WTC11 (cell line): ENCODE measurements around the gene SMAP1. TPM values are rescaled to one million over a fixed set of nuclear protein-coding genes. Genes with fewer than 3 reads are reported as not detected.

ENCODE experiments used
- ATAC-seq: fragments of 200-7000 bp; cut with Tn5 transposase; 2 replicates; pipeline ENCODE4 v1.10.0; 2021; ENCODE audit warnings: mild to moderate bottlenecking, moderate library complexity
- CTCF ChIA-PET: fragments of 300-600 bp; sonication (Branson Sonifier 250); formaldehyde crosslinking; loops from one replicate; lab custom pipeline; 2021; ENCODE audit warnings: antibody characterized with exemption; lab: Charles Lee
- POLR2A ChIA-PET: fragments of 350-600 bp; sonication (Branson Sonifier 250); formaldehyde crosslinking; loops from one replicate; lab custom pipeline; 2021; ENCODE audit warnings: antibody characterized with exemption; lab: Charles Lee
- DNase-seq: peaks from one replicate; pipeline ENCODE4 v3.0.0; 2021; ENCODE audit warnings: low spot score
- H3K27ac Mint-ChIP-seq: 2 replicates; pipeline ENCODE4 v1.8.0; 2021; ENCODE audit warnings: mixed read lengths
- H3K27me3 Mint-ChIP-seq: 2 replicates; pipeline ENCODE4 v1.8.0; 2021; ENCODE audit warnings: low read depth, mild to moderate bottlenecking, moderate library complexity, mixed read lengths
- H3K36me3 Mint-ChIP-seq: 2 replicates; pipeline ENCODE4 v1.8.0; 2021; ENCODE audit warnings: mixed read lengths
- H3K4me1 Mint-ChIP-seq: 2 replicates; pipeline ENCODE4 v1.8.0; 2022; ENCODE audit warnings: mixed read lengths
- H3K4me3 Mint-ChIP-seq: 2 replicates; pipeline ENCODE4 v1.8.0; 2021; ENCODE audit warnings: mild to moderate bottlenecking, moderate library complexity, mixed read lengths
- H3K9me3 Mint-ChIP-seq: 2 replicates; pipeline ENCODE4 v1.8.0; 2021; ENCODE audit warnings: mixed read lengths
- ELF4 ChIP-seq: sonication (generic); formaldehyde crosslinking; IDR thresholded peaks from 2 replicates; pipeline ENCODE4 v1.8.1; 2022; ENCODE audit warnings: low read depth, mild to moderate bottlenecking, moderate library complexity, missing genetic modification reagents
- EMX1 ChIP-seq: fragments of 250-450 bp; sonication (Bioruptor Pico); IDR thresholded peaks from 2 replicates; pipeline ENCODE4 v1.8.0; 2021; ENCODE audit warnings: mild to moderate bottlenecking
- ESRRA ChIP-seq: sonication (generic); formaldehyde crosslinking; IDR thresholded peaks from 2 replicates; pipeline ENCODE4 v1.8.1; 2022; ENCODE audit warnings: mild to moderate bottlenecking, missing genetic modification reagents, borderline replicate concordance
- FOXK1 ChIP-seq: sonication (generic); formaldehyde crosslinking; IDR thresholded peaks from 2 replicates; pipeline ENCODE4 v1.8.0; 2022; ENCODE audit warnings: mild to moderate bottlenecking, moderate library complexity, missing genetic modification reagents
- GABPB1 ChIP-seq: sonication (generic); formaldehyde crosslinking; IDR thresholded peaks from 2 replicates; pipeline ENCODE4 v1.8.1; 2023; ENCODE audit warnings: mild to moderate bottlenecking, missing genetic modification reagents
- GRHL2 ChIP-seq: fragments of 250-450 bp; sonication (Bioruptor Pico); IDR thresholded peaks from 2 replicates; pipeline ENCODE4 v1.8.0; 2022; ENCODE audit warnings: mild to moderate bottlenecking, moderate library complexity; ENCODE audit not compliant: insufficient replicate concordance, severe bottlenecking
- NFE2L1 ChIP-seq: sonication (generic); formaldehyde crosslinking; IDR thresholded peaks from 2 replicates; pipeline ENCODE4 v1.8.1; 2023; ENCODE audit warnings: missing genetic modification reagents
- OVOL2 ChIP-seq: fragments of 250-450 bp; sonication (Bioruptor Pico); IDR thresholded peaks from 2 replicates; pipeline ENCODE4 v1.9.0; 2021; ENCODE audit warnings: mild to moderate bottlenecking, borderline replicate concordance
- SMAD4 ChIP-seq: sonication (generic); formaldehyde crosslinking; IDR thresholded peaks from 2 replicates; pipeline ENCODE4 v1.8.0; 2022; ENCODE audit warnings: mild to moderate bottlenecking, missing genetic modification reagents
- TP53 ChIP-seq: sonication (generic); formaldehyde crosslinking; IDR thresholded peaks from 2 replicates; pipeline ENCODE4 v1.8.1; 2023; ENCODE audit warnings: mild to moderate bottlenecking, missing genetic modification reagents
- ZBTB21 ChIP-seq: sonication (generic); formaldehyde crosslinking; IDR thresholded peaks from 2 replicates; pipeline ENCODE4 v1.8.1; 2023; ENCODE audit warnings: mild to moderate bottlenecking, missing genetic modification reagents, borderline replicate concordance
- ZNF121 ChIP-seq: sonication (generic); formaldehyde crosslinking; IDR thresholded peaks from 2 replicates; pipeline ENCODE4 v1.8.0; 2023; ENCODE audit warnings: missing genetic modification reagents
- ZNF232 ChIP-seq: sonication (generic); formaldehyde crosslinking; IDR thresholded peaks from 2 replicates; pipeline ENCODE4 v1.8.0; 2022; ENCODE audit warnings: mild to moderate bottlenecking, missing genetic modification reagents
- ZNF263 ChIP-seq: sonication (generic); formaldehyde crosslinking; IDR thresholded peaks from 2 replicates; pipeline ENCODE4 v1.8.1; 2022; ENCODE audit warnings: low read depth, mild to moderate bottlenecking, moderate library complexity, missing genetic modification reagents
- ZNF423 ChIP-seq: fragments of 250-450 bp; sonication (Bioruptor Pico); IDR thresholded peaks from 2 replicates; pipeline ENCODE4 v2.1.2; 2022; ENCODE audit warnings: mild to moderate bottlenecking, moderate library complexity
- total RNA-seq: library from RNA; stranded (reverse); gene quantifications from 3 replicates; pipeline ENCODE4 v1.2.3, GENCODE V29; 2021
- TF ChIP-seq, protein P1 (sequence below): sonication (generic); formaldehyde crosslinking; IDR thresholded peaks from 2 replicates; pipeline ENCODE4 v1.8.1; 2023; ENCODE audit warnings: mild to moderate bottlenecking, missing genetic modification reagents, borderline replicate concordance
- TF ChIP-seq, protein P2 (sequence below): sonication (generic); formaldehyde crosslinking; IDR thresholded peaks from 2 replicates; pipeline ENCODE4 v1.8.1; 2022; ENCODE audit warnings: low read depth, mild to moderate bottlenecking, moderate library complexity, missing genetic modification reagents, borderline replicate concordance
- TF ChIP-seq, protein P3 (sequence below): sonication (generic); formaldehyde crosslinking; IDR thresholded peaks from 2 replicates; pipeline ENCODE4 v1.8.1; 2023; ENCODE audit warnings: mild to moderate bottlenecking, missing genetic modification reagents, moderate library complexity
- TF ChIP-seq, protein P4 (sequence below): sonication (generic); formaldehyde crosslinking; IDR thresholded peaks from 2 replicates; pipeline ENCODE4 v1.8.1; 2023; ENCODE audit warnings: mild to moderate bottlenecking, missing genetic modification reagents
- TF ChIP-seq, protein P5 (sequence below): sonication (generic); formaldehyde crosslinking; IDR thresholded peaks from 2 replicates; pipeline ENCODE4 v1.8.1; 2023; ENCODE audit warnings: mild to moderate bottlenecking, missing genetic modification reagents, moderate library complexity

The SMAP1 gene
- total RNA-seq, 1 experiment from 2014 or later = 29.0 TPM

DNA sequence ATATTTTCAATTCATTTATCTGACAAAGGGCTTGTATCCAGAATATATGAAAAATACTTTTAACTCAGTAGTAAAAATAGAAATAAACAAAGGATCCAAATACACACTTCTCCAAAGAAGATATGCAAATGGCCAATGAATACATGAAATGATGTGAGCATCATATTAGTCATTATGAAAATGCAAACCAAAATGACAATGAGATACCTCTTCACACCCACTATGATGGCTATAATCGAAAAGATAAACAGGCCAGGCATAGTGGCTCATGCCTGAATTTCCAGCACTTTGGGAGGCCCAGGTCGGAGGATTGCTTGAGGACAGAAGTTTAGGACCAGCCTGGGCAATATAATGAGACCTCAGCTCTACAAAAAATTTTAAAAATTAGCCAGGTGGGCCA lies 33.8 kb upstream of the SMAP1 start:
- POLR2A ChIA-PET = no interaction called here
- no peaks in the 10 kb centered on the region for H3K36me3 Mint-ChIP-seq
- no peak overlapping the region for H3K4me3 Mint-ChIP-seq
- 0 out of 2 replicates have a peak, but pooled peaks cover 3% of the 10 kb centered on the region for H3K4me1 Mint-ChIP-seq
- ATAC-seq = no peak
- TF ChIP-seq GRHL2 = no peak
- TF ChIP-seq ZNF232 (CRISPR knock-in tag) = no peak
- TF ChIP-seq, protein P1, sequence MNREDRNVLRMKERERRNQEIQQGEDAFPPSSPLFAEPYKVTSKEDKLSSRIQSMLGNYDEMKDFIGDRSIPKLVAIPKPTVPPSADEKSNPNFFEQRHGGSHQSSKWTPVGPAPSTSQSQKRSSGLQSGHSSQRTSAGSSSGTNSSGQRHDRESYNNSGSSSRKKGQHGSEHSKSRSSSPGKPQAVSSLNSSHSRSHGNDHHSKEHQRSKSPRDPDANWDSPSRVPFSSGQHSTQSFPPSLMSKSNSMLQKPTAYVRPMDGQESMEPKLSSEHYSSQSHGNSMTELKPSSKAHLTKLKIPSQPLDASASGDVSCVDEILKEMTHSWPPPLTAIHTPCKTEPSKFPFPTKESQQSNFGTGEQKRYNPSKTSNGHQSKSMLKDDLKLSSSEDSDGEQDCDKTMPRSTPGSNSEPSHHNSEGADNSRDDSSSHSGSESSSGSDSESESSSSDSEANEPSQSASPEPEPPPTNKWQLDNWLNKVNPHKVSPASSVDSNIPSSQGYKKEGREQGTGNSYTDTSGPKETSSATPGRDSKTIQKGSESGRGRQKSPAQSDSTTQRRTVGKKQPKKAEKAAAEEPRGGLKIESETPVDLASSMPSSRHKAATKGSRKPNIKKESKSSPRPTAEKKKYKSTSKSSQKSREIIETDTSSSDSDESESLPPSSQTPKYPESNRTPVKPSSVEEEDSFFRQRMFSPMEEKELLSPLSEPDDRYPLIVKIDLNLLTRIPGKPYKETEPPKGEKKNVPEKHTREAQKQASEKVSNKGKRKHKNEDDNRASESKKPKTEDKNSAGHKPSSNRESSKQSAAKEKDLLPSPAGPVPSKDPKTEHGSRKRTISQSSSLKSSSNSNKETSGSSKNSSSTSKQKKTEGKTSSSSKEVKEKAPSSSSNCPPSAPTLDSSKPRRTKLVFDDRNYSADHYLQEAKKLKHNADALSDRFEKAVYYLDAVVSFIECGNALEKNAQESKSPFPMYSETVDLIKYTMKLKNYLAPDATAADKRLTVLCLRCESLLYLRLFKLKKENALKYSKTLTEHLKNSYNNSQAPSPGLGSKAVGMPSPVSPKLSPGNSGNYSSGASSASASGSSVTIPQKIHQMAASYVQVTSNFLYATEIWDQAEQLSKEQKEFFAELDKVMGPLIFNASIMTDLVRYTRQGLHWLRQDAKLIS = no peak
- H3K27me3 Mint-ChIP-seq = no peaks in the 10 kb centered on the region
- H3K27ac Mint-ChIP-seq = no peak overlapping the region
- CTCF ChIA-PET = interaction anchor here (0.7 kb wide), 1 partner anchor 113 kb away, joined by 5 read pairs; no protein-coding TSS in a partner anchor
- H3K9me3 Mint-ChIP-seq = no peaks in the 10 kb centered on the region
- DNase-seq = no peak

DNA sequence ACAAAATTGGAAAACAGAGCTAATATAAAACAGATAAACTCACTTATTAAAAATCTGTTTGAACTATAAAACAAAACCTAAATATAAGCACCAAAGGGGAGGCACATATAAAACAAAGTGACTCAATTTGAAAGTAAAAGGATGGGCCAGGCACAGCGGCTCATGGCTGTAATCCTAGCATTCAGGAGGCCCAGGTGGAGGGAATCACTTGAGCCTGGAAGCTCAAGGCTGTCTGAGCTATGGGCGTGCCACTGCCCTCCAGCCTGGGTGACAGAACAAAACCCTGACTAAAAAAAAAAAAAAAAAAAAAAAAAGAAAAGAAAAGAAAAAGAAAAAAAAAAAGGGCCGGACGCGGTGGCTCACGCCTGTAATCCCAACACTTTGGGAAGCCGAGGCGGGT lies 31.1 kb upstream of the SMAP1 start:
- Mint-ChIP-seq H3K9me3 (no peaks in the 10 kb centered on the region), H3K4me1 (0 out of 2 replicates have a peak, but pooled peaks cover 3% of the 10 kb centered on the region), H3K27me3 (no peaks in the 10 kb centered on the region), H3K27ac (no peak overlapping the region), H3K36me3 (no peaks in the 10 kb centered on the region), H3K4me3 (no peak overlapping the region)
- TF ChIP-seq OVOL2 (CRISPR knock-in tag) (no peak), ZNF423 (CRISPR knock-in tag) (no peak), TP53 (CRISPR knock-in tag) (no peak), GABPB1 (CRISPR knock-in tag) (no peak)
- TF ChIP-seq, protein P2, sequence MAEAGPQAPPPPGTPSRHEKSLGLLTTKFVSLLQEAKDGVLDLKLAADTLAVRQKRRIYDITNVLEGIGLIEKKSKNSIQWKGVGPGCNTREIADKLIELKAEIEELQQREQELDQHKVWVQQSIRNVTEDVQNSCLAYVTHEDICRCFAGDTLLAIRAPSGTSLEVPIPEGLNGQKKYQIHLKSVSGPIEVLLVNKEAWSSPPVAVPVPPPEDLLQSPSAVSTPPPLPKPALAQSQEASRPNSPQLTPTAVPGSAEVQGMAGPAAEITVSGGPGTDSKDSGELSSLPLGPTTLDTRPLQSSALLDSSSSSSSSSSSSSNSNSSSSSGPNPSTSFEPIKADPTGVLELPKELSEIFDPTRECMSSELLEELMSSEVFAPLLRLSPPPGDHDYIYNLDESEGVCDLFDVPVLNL (CRISPR knock-in tag) = no peak
- CTCF ChIA-PET = interaction anchor here (1.0 to 1.1 kb wide), 2 partner anchors 9 to 50 kb away, joined by 3 to 6 read pairs; no protein-coding TSS in a partner anchor
- DNase-seq = peak; percentile 17
- POLR2A ChIA-PET = no interaction called here
- peak; percentile 92 for ATAC-seq

DNA sequence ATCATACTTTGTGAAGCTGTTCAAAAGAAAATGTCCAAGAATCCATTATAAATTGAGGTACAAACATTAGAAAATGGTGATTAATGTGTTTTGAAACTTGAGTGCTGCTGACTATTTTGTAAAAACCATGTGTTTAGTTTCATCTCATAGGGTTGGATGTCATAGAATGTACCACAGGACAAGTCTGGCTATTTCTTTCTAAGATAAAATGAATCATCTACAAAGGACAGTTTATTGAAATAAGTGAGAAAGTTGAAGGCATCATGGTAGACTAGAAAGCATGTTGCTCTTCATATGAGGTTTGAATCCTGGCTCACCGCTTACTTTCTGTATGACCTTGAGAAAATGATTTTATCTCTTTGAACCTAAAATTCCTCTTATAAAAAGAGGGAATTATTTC lies 29.2 kb upstream of the SMAP1 start:
- ChIA-PET POLR2A (no interaction called here), CTCF (no interaction called here)
- DNase-seq = no peak
- Mint-ChIP-seq H3K4me3 (no peak overlapping the region), H3K27me3 (no peaks in the 10 kb centered on the region), H3K36me3 (no peaks in the 10 kb centered on the region), H3K4me1 (0 out of 2 replicates have a peak, but pooled peaks cover 3% of the 10 kb centered on the region), H3K9me3 (no peaks in the 10 kb centered on the region), H3K27ac (no peak overlapping the region)
- no peak for ATAC-seq
- no peak for TF ChIP-seq FOXK1 (CRISPR knock-in tag)
- TF ChIP-seq, protein P3, sequence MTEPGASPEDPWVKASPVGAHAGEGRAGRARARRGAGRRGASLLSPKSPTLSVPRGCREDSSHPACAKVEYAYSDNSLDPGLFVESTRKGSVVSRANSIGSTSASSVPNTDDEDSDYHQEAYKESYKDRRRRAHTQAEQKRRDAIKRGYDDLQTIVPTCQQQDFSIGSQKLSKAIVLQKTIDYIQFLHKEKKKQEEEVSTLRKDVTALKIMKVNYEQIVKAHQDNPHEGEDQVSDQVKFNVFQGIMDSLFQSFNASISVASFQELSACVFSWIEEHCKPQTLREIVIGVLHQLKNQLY (CRISPR knock-in tag) = no peak

DNA sequence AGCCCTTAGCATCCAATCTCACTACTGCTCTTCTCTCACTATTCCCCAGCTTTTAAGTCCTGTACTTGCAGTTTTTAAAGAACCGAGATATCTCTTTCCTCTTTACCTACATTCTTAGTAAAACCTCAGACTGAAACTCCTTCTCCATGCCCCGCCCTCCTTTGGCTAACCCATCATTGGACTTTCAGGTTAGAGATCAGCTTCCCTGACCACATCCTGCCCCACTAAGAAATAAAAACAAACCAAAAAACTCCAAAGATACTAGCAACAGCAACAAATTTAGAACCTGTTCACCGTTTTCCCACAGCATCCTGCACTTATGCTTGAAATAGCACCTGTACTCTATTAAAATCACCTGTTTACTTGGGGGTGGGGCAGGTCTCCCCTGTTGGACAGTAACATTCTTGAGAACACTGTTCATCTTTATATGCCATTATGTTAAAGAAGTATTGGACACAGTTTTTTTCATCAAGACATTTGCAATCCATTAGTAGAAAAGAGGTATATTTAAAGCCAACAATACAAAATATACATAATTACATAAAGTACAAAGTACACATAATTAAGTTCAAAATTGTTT lies 16.3 kb upstream of the SMAP1 start:
- H3K27me3 Mint-ChIP-seq = no peaks in the 10 kb centered on the region
- CTCF ChIA-PET = no interaction called here
- no peaks in the 10 kb centered on the region for H3K9me3 Mint-ChIP-seq
- TF ChIP-seq ZBTB21 (no peak), ELF4 (CRISPR knock-in tag) (no peak), NFE2L1 (no peak), SMAD4 (CRISPR knock-in tag) (no peak), ZNF263 (CRISPR knock-in tag) (no peak), ZNF121 (CRISPR knock-in tag) (no peak), EMX1 (no peak), ESRRA (CRISPR knock-in tag) (no peak)
- TF ChIP-seq, protein P4, sequence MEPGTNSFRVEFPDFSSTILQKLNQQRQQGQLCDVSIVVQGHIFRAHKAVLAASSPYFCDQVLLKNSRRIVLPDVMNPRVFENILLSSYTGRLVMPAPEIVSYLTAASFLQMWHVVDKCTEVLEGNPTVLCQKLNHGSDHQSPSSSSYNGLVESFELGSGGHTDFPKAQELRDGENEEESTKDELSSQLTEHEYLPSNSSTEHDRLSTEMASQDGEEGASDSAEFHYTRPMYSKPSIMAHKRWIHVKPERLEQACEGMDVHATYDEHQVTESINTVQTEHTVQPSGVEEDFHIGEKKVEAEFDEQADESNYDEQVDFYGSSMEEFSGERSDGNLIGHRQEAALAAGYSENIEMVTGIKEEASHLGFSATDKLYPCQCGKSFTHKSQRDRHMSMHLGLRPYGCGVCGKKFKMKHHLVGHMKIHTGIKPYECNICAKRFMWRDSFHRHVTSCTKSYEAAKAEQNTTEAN (CRISPR knock-in tag) = no peak
- TF ChIP-seq, protein P5, sequence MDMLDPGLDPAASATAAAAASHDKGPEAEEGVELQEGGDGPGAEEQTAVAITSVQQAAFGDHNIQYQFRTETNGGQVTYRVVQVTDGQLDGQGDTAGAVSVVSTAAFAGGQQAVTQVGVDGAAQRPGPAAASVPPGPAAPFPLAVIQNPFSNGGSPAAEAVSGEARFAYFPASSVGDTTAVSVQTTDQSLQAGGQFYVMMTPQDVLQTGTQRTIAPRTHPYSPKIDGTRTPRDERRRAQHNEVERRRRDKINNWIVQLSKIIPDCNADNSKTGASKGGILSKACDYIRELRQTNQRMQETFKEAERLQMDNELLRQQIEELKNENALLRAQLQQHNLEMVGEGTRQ (CRISPR knock-in tag) = no peak
- DNase-seq (no peak), ATAC-seq (no peak)
- H3K27ac Mint-ChIP-seq = no peak overlapping the region
- POLR2A ChIA-PET = interaction anchor here (0.7 kb wide), 1 partner anchor 107 kb away, joined by 5 read pairs; no protein-coding TSS in a partner anchor
- no peaks in the 10 kb centered on the region for H3K36me3 Mint-ChIP-seq
- no peak overlapping the region for H3K4me3 Mint-ChIP-seq
- H3K4me1 Mint-ChIP-seq = no peaks in the 10 kb centered on the region
